DMS 273 (cell line): Measurements from ENCODE around the gene ECHDC1.
A peak's percentile ranks its signal among the peaks of the same experiment; 100 is the strongest.

Experiments
- DNase-seq: peaks from one replicate; lab custom pipeline; 2025; ENCODE audit not compliant: unreplicated experiment; lab: John Stamatoyannopoulos, UW

The ECHDC1 gene

GRCh38 chr6:127290391-127291265 is 52.8 kb downstream of the ECHDC1 start:
- no peak for DNase-seq

- DNase-seq, result no peak
Measured at GRCh38 chr6:127289934-127290333, 53.5 kb downstream of the ECHDC1 start.

GRCh38 chr6:127288705-127289104 is 54.7 kb downstream of the ECHDC1 start:
- no peak for DNase-seq

GRCh38 chr6:127282184-127282583 is 61.2 kb downstream of the ECHDC1 start:
- no peak for DNase-seq

GRCh38 chr6:127279815-127280214 is 63.6 kb downstream of the ECHDC1 start:
- no peak for DNase-seq

- DNase-seq, result no peak
Measured at GRCh38 chr6:127277878-127278843, 65.2 kb downstream of the ECHDC1 start.

GRCh38 chr6:127276331-127276730 is 67.1 kb downstream of the ECHDC1 start:
- no peak for DNase-seq

GRCh38 chr6:127273499-127273898 is 69.9 kb downstream of the ECHDC1 start:
- no peak for DNase-seq

- DNase-seq, result no peak
Measured at GRCh38 chr6:127272576-127272975, 70.8 kb downstream of the ECHDC1 start.

- peak; percentile 70 for DNase-seq
Measured at GRCh38 chr6:127267646-127268625, 75.5 kb downstream of the ECHDC1 start.

- peak; percentile 74 for DNase-seq
Measured at GRCh38 chr6:127266892-127267645, 76.3 kb downstream of the ECHDC1 start.

GRCh38 chr6:127266178-127266891 is 77.1 kb downstream of the ECHDC1 start, which contains the start of gene RNF146:
TSS of gene RNF146 (plus strand) at chr6:127266864. CDS start at chr6:127280339, 13,475 bp downstream.
- DNase-seq, result peak; percentile 94

GRCh38 chr6:127263481-127263880 is 79.9 kb downstream of the ECHDC1 start:
- no peak for DNase-seq

- DNase-seq, result no peak
Measured at GRCh38 chr6:127262896-127263295, 80.5 kb downstream of the ECHDC1 start.

- no peak for DNase-seq
Measured at GRCh38 chr6:127255286-127255685, 88.1 kb downstream of the ECHDC1 start.

- peak; percentile 26 for DNase-seq
Measured at GRCh38 chr6:127249621-127250020, 93.8 kb downstream of the ECHDC1 start.

GRCh38 chr6:127247114-127248096 is 96.0 kb downstream of the ECHDC1 start:
- no peak for DNase-seq

GRCh38 chr6:127243501-127243900 is 99.9 kb downstream of the ECHDC1 start:
- no peak for DNase-seq
